HFFc6 (cell line): ENCODE results near the gene NPIPB2. TPM values are rescaled to one million over a fixed set of nuclear protein-coding genes. Genes with fewer than 3 reads are reported as not detected.
"Not testable (repeated sequence)": the region's sequence is repeated elsewhere in the genome, so short reads cannot be mapped to it uniquely, and the experiment has no call there.

Experiments used
- DNase-seq: peaks from one replicate; pipeline ENCODE4 v3.0.0-alpha.2; 2018
- H3K27ac Mint-ChIP-seq: 2 replicates; pipeline ENCODE4 v1.8.0; 2020; ENCODE audit warnings: mild to moderate bottlenecking, mixed read lengths
- H3K27me3 Mint-ChIP-seq: 2 replicates; pipeline ENCODE4 v1.8.0; 2021; ENCODE audit warnings: mild to moderate bottlenecking, moderate library complexity, mixed read lengths; ENCODE audit not compliant: insufficient read depth
- H3K36me3 Mint-ChIP-seq: 2 replicates; pipeline ENCODE4 v1.8.0; 2021; ENCODE audit warnings: low read depth, mixed read lengths
- H3K4me1 Mint-ChIP-seq: 2 replicates; pipeline ENCODE4 v1.8.0; 2020; ENCODE audit warnings: low read depth, mixed read lengths
- H3K4me3 Mint-ChIP-seq: 2 replicates; pipeline ENCODE4 v1.8.0; 2020; ENCODE audit warnings: mild to moderate bottlenecking, moderate library complexity, mixed read lengths
- H3K9me3 Mint-ChIP-seq: 2 replicates; pipeline ENCODE4 v1.8.0; 2020; ENCODE audit warnings: mild to moderate bottlenecking, mixed read lengths
- long read RNA-seq: library from polyadenylated mRNA; unstranded; transcript quantifications from one replicate; pipeline ENCODE4 v2.0.0, GENCODE V29; 2019
- total RNA-seq, 6 experiments: library from RNA; stranded (reverse); fragmentation: NEBNext Ultra II Directional; extraction: Animal tissue kit (Norgen Biotek cat#: 25700); gene quantifications; 2 replicates in 1 of 6; 3 replicates in 5 of 6; pipeline ENCODE4 v1.2.3, GENCODE V29; 2021
- TF ChIP-seq, protein P1 (sequence below): fragments of 200-600 bp; sonication (generic); IDR thresholded peaks from 2 replicates; pipeline ENCODE4 v1.5.0; 2021; ENCODE audit warnings: antibody characterized with exemption, mild to moderate bottlenecking

Gene NPIPB2
- total RNA-seq = 1 to 10 TPM; 4.4 to 6.8 (median 4.9) TPM
- long read RNA-seq, partial matches to known transcripts = 0 of 1 reads
- long read RNA-seq, other reads (novel, unspliced or antisense) = 1 of 1 reads

- H3K9me3 Mint-ChIP-seq, H3K36me3 Mint-ChIP-seq, H3K4me3 Mint-ChIP-seq, H3K27ac Mint-ChIP-seq, H3K27me3 Mint-ChIP-seq, H3K4me1 Mint-ChIP-seq, DNase-seq: not testable (repeated sequence)
Observed at GRCh38 chr16:11941945-11942344, at the start of gene NPIPB2. TSS of gene NPIPB2 (minus strand) at chr16:11942045. CDS start at chr16:11942045, 0 bp downstream.

DNA sequence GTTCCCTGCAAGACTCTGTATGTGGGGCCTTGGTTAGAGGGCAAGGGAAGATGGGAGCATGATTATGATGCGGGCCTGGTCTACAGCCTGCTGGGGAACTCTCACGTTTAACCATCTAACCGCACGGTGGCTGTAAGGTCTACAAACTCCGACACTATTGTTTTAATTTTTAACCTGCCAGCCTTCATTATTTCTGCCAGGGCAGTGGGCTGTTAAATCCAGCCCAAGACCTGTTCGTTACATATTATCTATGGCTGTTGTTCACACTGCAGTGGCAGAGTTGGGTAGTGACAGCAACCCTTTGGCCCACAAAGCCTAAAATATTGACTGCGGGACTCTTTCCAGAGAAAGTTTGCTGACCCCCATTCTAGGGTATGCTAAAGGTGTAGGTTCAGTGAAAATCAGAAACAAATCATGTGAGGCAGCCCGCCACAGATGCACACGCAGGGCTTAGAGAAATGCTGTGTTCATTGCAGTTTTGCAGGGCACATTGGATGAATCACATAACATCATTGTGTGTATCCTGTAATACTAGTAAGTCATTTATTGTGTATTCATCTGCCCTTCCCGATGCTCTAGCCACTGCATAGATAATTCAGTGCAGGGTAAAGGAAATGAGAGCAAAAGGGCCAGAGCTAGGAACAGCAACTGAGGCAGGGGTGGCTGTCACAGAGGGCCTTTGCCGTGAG lies 49.0 kb upstream of the NPIPB2 start:
- Mint-ChIP-seq H3K4me1 (peaks cover 18% of the 10 kb centered on the region), H3K27ac (no peak overlapping the region), H3K36me3 (peaks cover 5% of the 10 kb centered on the region; the same call in 1 of the 2 replicates), H3K9me3 (no peaks in the 10 kb centered on the region), H3K4me3 (no peak overlapping the region), H3K27me3 (no peaks in the 10 kb centered on the region; the same call in 1 of the 2 replicates)
- TF ChIP-seq, protein P1, sequence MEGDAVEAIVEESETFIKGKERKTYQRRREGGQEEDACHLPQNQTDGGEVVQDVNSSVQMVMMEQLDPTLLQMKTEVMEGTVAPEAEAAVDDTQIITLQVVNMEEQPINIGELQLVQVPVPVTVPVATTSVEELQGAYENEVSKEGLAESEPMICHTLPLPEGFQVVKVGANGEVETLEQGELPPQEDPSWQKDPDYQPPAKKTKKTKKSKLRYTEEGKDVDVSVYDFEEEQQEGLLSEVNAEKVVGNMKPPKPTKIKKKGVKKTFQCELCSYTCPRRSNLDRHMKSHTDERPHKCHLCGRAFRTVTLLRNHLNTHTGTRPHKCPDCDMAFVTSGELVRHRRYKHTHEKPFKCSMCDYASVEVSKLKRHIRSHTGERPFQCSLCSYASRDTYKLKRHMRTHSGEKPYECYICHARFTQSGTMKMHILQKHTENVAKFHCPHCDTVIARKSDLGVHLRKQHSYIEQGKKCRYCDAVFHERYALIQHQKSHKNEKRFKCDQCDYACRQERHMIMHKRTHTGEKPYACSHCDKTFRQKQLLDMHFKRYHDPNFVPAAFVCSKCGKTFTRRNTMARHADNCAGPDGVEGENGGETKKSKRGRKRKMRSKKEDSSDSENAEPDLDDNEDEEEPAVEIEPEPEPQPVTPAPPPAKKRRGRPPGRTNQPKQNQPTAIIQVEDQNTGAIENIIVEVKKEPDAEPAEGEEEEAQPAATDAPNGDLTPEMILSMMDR = no peak
- DNase-seq = no peak

DNA sequence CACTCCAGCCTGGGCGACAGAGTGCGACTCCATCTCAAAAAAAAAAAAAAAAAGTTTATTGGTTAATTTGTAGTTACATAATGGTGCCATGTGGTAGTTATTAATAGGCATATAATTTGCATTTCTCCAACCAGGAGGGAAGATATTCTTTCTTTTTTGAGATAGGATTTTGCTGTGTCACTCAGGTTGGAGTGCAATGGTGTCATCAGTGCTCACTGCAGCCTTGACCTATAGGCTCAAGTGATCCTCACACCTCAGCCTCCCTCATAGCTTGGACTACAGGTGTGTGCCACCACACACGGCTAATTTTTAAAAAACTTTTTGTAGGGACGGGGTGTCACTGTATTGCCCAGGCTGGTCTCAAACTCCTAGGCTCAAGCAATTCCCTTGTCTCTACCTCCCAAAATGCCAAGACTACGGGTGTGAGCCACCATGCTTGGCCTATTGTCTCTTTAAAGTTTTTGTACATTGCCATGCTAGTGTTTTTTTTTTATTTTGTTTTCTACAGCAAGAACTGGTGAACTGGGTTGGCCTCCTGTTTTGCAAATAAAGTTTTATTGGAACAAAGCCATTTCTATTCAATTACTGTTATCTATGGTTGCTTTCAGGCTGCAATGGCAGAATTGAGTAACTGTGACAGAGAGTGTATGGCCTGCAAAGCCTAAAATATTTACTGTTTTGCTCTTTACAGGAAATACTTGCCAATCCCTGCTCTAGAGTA lies 46.6 kb upstream of the NPIPB2 start:
- Mint-ChIP-seq H3K27me3 (no peaks in the 10 kb centered on the region), H3K4me1 (peaks cover 7% of the 10 kb centered on the region), H3K36me3 (peaks cover 5% of the 10 kb centered on the region; the same call in 1 of the 2 replicates), H3K27ac (no peak overlapping the region), H3K9me3 (no peaks in the 10 kb centered on the region), H3K4me3 (no peak overlapping the region)
- TF ChIP-seq, protein P1 = no peak
- DNase-seq = no peak

DNA sequence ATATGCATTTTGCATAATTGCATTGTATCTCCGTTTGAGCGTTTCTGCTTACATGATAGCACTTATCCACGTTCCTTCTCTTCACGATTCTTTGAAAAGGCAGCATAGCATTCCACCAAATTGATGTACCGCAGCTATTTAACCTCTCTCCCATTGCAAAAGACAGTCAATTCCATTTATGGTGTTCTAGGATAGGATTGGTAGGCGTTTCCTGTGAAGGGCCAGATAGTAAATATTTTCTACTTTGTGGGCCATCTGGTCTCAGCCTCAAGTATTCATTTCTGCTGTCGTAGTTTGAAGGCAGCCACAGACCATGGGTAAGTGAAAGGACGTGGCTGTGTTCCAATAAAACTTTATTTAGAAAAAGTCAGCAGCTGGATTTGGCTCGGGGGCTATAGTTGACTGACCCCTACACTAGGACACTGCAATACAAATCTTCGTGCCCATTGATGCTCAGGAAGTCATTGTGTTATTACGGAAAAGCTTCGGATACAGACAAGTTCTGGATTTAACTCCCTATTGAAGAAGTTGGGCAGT lies 44.7 kb upstream of the NPIPB2 start:
- Mint-ChIP-seq H3K27ac (no peak overlapping the region), H3K4me1 (peaks cover 15% of the 10 kb centered on the region), H3K27me3 (no peaks in the 10 kb centered on the region), H3K9me3 (no peaks in the 10 kb centered on the region), H3K4me3 (no peak overlapping the region), H3K36me3 (peaks cover 5% of the 10 kb centered on the region; the same call in 1 of the 2 replicates)
- no peak for DNase-seq
- TF ChIP-seq, protein P1 = no peak

DNA sequence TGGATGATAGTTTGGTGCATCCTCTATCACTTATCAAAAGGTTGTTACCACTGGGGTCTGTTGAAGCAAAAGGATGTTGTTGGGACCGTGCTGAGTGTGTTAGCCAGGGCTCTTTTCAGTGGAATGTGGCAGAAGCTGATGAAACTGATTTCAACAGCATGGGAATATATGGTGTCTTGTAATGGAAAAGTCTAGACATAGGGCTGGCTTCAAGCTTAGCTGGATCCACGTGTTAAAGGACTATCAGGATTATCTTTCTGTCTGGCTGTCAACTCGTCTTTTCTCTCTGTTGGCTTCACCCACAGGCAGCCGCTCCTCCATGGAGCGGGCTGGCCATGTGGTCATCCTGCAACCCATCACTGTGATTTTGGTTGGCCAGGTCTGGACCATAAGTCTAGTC lies 43.4 kb upstream of the NPIPB2 start:
- no peak for DNase-seq
- peaks cover 9% of the 10 kb centered on the region for H3K36me3 Mint-ChIP-seq
- H3K4me1 Mint-ChIP-seq = peaks cover 24% of the 10 kb centered on the region
- TF ChIP-seq, protein P1 = no peak
- H3K27me3 Mint-ChIP-seq = no peaks in the 10 kb centered on the region
- no peak overlapping the region for H3K4me3 Mint-ChIP-seq
- no peaks in the 10 kb centered on the region for H3K9me3 Mint-ChIP-seq
- H3K27ac Mint-ChIP-seq = no peak overlapping the region
